ENCODE measurements around the gene ANO1.

Gene ANO1

DNA sequence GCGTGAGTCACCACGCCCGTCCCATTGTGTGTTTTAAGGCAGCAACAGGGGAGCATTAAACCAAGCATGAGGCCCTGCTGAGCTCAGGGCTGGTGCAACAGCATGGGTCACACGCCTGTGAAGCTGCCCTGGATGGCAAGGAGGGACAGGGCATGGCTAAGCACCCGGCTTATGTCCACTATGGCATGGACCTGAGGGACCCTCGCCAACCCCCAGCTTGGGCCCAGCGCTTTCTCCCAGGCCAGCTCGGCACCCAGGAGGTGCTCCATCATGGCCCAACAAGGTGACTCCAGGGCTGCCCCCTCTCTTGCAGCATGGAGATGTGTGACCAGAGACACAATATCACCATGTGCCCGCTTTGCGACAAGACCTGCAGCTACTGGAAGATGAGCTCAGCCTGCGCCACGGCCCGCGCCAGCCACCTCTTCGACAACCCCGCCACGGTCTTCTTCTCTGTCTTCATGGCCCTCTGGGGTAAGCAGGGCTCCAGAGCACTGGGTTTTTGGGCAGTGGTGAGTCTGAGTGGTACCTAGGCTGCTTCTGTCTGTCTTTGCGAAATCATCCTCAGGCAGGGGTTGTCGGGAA is 53.6 kb downstream of the ANO1 start:
- H3K27ac ChIP-seq, result no peak overlapping the region
- H3K9me3 ChIP-seq (ENCODE audit: low read depth, low read length), result no peaks in the 10 kb centered on the region
- TF ChIP-seq POLR2AphosphoS5 (IDR thresholded peaks at IDR 0.05; ENCODE audit: borderline replicate concordance, low read depth, low read length) (no peak), EZH2 (IDR thresholded peaks at IDR 0.05) (no peak), FOXP2 (optimal IDR thresholded peaks at IDR 0.05; ENCODE audit: control extremely low read depth, extremely low read length, insufficient read depth) (no peak)
- H3K4me3 ChIP-seq, result no peak overlapping the region
- H3K9ac ChIP-seq (ENCODE audit: insufficient read length), result no peak overlapping the region
- H3K36me3 ChIP-seq (ENCODE audit: insufficient read depth, low read length), result no peaks in the 10 kb centered on the region
- no peak for DNase-seq (ENCODE audit: low read depth, low spot score)

DNA sequence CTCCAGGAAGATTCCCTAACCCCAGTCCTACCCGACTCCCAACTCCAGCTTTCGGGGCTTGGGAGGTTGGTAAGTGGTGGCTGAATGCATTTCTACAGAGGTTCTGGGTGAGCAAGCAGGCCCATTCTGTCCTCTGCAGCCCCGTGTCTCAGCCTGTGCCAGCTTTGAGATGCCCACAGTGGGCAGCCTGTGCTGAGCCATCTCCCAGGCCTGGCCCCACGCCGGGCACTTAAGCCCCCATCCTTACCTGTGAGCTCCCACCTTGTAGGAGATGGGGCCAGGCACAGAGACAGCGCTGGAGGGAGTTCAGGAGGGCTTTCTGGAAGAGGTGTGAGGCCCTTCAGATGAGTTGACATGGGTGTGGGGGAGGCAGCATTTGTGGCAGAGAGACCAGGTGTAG is 54.5 kb downstream of the ANO1 start:
- no peak overlapping the region for H3K9ac ChIP-seq (ENCODE audit: insufficient read length)
- H3K4me3 ChIP-seq, result no peak overlapping the region
- TF ChIP-seq EZH2 (IDR thresholded peaks at IDR 0.05) (no peak), POLR2AphosphoS5 (IDR thresholded peaks at IDR 0.05; ENCODE audit: borderline replicate concordance, low read depth, low read length) (no peak), FOXP2 (optimal IDR thresholded peaks at IDR 0.05; ENCODE audit: control extremely low read depth, extremely low read length, insufficient read depth) (no peak)
- H3K27ac ChIP-seq, result no peak overlapping the region
- no peak for DNase-seq (ENCODE audit: low read depth, low spot score)
- H3K36me3 ChIP-seq (ENCODE audit: insufficient read depth, low read length), result no peaks in the 10 kb centered on the region
- H3K9me3 ChIP-seq (ENCODE audit: low read depth, low read length), result no peaks in the 10 kb centered on the region

DNA sequence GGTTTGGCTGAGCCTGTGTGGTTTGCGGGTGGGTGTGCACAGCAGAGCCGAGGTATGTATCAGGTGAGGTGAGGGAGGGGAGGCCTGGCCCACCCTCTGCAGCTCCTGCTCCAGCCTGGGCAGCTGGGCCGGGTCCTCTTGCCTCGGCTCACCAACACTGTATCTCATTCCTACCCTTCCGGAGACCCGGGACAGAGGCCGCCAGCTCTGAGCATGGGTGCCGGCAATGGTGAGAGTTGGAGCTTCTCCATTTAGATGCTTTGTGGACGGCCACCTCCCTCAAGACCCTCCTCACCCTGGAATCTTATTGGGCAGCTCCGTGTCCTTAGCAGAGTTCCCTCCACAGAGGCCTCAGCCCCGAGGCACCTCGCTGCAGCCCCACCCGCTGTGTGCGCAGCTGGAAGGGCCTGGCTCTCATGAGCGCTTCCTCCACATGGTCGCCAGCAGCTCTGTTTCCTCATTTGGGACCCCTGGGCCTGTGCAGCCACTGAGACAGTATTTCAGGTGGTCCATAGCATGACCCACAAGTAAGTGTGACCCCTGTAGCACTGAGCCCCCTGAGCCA is 55.7 kb downstream of the ANO1 start:
- no peak overlapping the region for H3K9ac ChIP-seq (ENCODE audit: insufficient read length)
- H3K9me3 ChIP-seq (ENCODE audit: low read depth, low read length), result no peaks in the 10 kb centered on the region
- no peak for DNase-seq (ENCODE audit: low read depth, low spot score)
- H3K27ac ChIP-seq, result no peak overlapping the region
- H3K36me3 ChIP-seq (ENCODE audit: insufficient read depth, low read length), result no peaks in the 10 kb centered on the region
- no peak for TF ChIP-seq EZH2 (IDR thresholded peaks at IDR 0.05)
- TF ChIP-seq POLR2AphosphoS5 (IDR thresholded peaks at IDR 0.05; ENCODE audit: borderline replicate concordance, low read depth, low read length), result no peak
- no peak for TF ChIP-seq FOXP2 (optimal IDR thresholded peaks at IDR 0.05; ENCODE audit: control extremely low read depth, extremely low read length, insufficient read depth)
- no peak overlapping the region for H3K4me3 ChIP-seq

DNA sequence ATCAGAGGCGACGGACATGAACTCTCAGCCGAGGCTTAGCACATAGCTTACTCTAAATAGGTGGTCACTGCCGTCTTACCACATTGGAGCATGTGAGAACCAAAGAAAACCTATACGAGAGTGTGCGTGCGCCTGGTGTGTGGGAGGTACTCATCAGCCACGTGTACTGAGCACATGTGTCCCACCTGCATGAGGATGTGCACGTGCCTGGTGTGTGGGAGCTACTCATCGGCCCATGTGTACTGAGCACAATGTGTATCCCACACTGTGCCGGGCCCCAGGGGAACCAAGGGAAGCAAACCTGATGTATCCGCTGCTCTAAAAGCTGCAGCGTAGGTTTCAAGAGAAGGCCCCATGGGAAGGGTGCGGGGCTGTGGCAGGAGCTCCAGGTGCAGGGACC is 56.4 kb downstream of the ANO1 start:
- Histone ChIP-seq H3K36me3 (ENCODE audit: insufficient read depth, low read length) (no peaks in the 10 kb centered on the region), H3K27ac (no peak overlapping the region), H3K9me3 (ENCODE audit: low read depth, low read length) (no peaks in the 10 kb centered on the region), H3K9ac (ENCODE audit: insufficient read length) (no peak overlapping the region), H3K4me3 (no peak overlapping the region)
- no peak for DNase-seq (ENCODE audit: low read depth, low spot score)
- TF ChIP-seq POLR2AphosphoS5 (IDR thresholded peaks at IDR 0.05; ENCODE audit: borderline replicate concordance, low read depth, low read length) (no peak), EZH2 (IDR thresholded peaks at IDR 0.05) (no peak), FOXP2 (optimal IDR thresholded peaks at IDR 0.05; ENCODE audit: control extremely low read depth, extremely low read length, insufficient read depth) (no peak)

DNA sequence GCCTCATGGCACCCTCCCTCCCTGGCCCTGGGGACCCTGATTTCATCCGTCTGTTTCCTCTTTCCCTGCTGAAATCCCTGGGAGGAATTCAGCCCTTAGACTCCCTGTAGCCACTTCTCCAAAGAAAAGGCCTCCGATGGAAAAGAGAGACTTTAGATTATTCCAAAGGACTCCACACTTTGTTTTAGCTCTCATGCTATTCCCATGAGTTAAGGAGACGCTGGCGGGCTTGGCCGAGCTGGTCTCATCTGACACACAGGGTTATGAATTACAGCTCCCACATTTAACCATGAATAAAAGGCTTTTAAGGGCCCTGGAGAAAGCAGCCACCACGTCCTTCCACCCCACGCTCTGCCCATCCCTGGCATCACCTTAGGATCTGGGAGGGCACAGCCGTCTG is 57.0 kb downstream of the ANO1 start:
- DNase-seq (ENCODE audit: low read depth, low spot score), result no peak
- Histone ChIP-seq H3K9me3 (ENCODE audit: low read depth, low read length) (no peaks in the 10 kb centered on the region), H3K27ac (no peak overlapping the region), H3K9ac (ENCODE audit: insufficient read length) (no peak overlapping the region), H3K36me3 (ENCODE audit: insufficient read depth, low read length) (no peaks in the 10 kb centered on the region), H3K4me3 (no peak overlapping the region)
- no peak for TF ChIP-seq POLR2AphosphoS5 (IDR thresholded peaks at IDR 0.05; ENCODE audit: borderline replicate concordance, low read depth, low read length)
- no peak for TF ChIP-seq FOXP2 (optimal IDR thresholded peaks at IDR 0.05; ENCODE audit: control extremely low read depth, extremely low read length, insufficient read depth)
- TF ChIP-seq EZH2 (IDR thresholded peaks at IDR 0.05), result no peak

DNA sequence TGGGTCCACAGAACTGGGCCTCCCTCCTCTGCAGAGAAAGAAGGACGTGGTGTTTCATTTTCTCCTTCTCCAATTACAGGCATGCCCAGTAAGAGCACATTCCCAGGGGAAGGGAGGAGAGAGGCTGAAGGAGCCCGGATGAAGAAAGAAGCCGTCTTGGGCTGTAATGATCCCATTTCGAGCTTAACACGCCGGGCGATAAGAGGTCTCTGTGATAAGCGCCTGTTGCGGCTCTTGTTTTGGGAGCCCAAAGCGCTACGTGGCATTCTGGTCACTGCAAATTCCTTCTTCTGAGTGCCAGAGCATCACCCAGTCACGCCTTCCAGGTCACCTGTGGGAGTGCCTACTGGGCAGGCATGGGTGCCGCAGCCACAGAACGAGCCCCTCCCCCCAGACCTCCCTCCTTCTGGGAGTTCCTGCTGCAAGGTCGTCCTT is 57.5 kb downstream of the ANO1 start:
- TF ChIP-seq FOXP2 (optimal IDR thresholded peaks at IDR 0.05; ENCODE audit: control extremely low read depth, extremely low read length, insufficient read depth) (no peak), EZH2 (IDR thresholded peaks at IDR 0.05) (no peak), POLR2AphosphoS5 (IDR thresholded peaks at IDR 0.05; ENCODE audit: borderline replicate concordance, low read depth, low read length) (no peak)
- H3K4me3 ChIP-seq, result no peak overlapping the region
- H3K36me3 ChIP-seq (ENCODE audit: insufficient read depth, low read length), result no peaks in the 10 kb centered on the region
- H3K9me3 ChIP-seq (ENCODE audit: low read depth, low read length), result no peaks in the 10 kb centered on the region
- H3K27ac ChIP-seq, result no peak overlapping the region
- no peak overlapping the region for H3K9ac ChIP-seq (ENCODE audit: insufficient read length)
- no peak for DNase-seq (ENCODE audit: low read depth, low spot score)

DNA sequence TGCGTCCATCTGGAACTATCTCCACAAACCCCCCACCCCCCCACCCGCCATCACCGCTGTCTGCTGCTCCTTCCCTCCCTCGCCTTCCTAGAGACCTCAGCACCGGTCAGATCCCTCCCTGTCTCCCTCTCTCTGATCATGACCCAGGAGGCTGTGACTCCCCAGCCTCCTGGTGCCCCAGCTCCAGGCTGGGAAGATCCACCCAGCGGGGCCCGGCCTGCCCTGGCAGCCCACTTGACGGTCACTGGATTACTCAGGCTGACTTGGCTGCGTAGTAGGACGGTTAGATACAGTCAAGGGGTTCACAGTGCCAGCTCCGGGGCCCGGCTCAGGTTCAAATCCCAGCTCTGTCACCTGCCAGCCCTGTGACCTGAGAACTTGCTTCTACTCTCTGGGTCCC is 59.3 kb downstream of the ANO1 start:
- DNase-seq (ENCODE audit: low read depth, low spot score), result no peak
- Histone ChIP-seq H3K27ac (no peak overlapping the region), H3K4me3 (no peak overlapping the region), H3K9me3 (ENCODE audit: low read depth, low read length) (no peaks in the 10 kb centered on the region), H3K36me3 (ENCODE audit: insufficient read depth, low read length) (no peaks in the 10 kb centered on the region), H3K9ac (ENCODE audit: insufficient read length) (no peak overlapping the region)
- TF ChIP-seq FOXP2 (optimal IDR thresholded peaks at IDR 0.05; ENCODE audit: control extremely low read depth, extremely low read length, insufficient read depth) (no peak), EZH2 (IDR thresholded peaks at IDR 0.05) (no peak), POLR2AphosphoS5 (IDR thresholded peaks at IDR 0.05; ENCODE audit: borderline replicate concordance, low read depth, low read length) (no peak)

DNA sequence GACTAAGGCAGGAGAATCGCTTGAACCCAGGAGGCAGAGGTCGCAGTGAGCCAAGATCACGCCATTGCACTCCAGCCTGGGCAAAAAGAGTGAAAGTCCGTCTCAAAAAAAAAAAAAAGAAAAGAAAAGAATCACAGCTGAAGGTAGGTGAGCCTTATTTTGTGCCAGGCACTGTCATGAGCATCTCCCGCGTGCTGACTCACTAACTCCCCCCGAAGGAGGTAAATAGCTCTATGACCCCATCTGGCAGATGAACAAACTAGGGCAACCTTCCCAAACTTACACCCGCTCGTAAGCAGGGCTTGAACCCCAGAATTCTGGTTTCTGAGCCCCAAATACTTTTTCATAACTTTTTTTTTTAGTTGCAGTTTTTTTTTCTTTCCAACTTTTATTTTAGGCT is 60.3 kb downstream of the ANO1 start:
- no peak overlapping the region for H3K27ac ChIP-seq
- no peak overlapping the region for H3K9ac ChIP-seq (ENCODE audit: insufficient read length)
- H3K36me3 ChIP-seq (ENCODE audit: insufficient read depth, low read length), result no peaks in the 10 kb centered on the region
- no peaks in the 10 kb centered on the region for H3K9me3 ChIP-seq (ENCODE audit: low read depth, low read length)
- no peak for DNase-seq (ENCODE audit: low read depth, low spot score)
- H3K4me3 ChIP-seq, result no peak overlapping the region
- no peak for TF ChIP-seq EZH2 (IDR thresholded peaks at IDR 0.05)
- TF ChIP-seq FOXP2 (optimal IDR thresholded peaks at IDR 0.05; ENCODE audit: control extremely low read depth, extremely low read length, insufficient read depth), result no peak
- no peak for TF ChIP-seq POLR2AphosphoS5 (IDR thresholded peaks at IDR 0.05; ENCODE audit: borderline replicate concordance, low read depth, low read length)

Data from SK-N-MC (cell line).